ENCODE data around the gene TRPM4. TPM values are rescaled to one million over a fixed set of nuclear protein-coding genes. Genes with fewer than 3 reads are reported as not detected.
A peak's percentile ranks its signal among the peaks of the same experiment; 100 is the strongest.

Gene TRPM4
- total and polyA plus RNA-seq, 12 donors, result 20.4 to 100 (median 33.0) TPM

GRCh38 chr19:49148044-49148682 lies 9.4 kb upstream of the TRPM4 start:
- Histone ChIP-seq H3K36me3 (no peaks in the 10 kb centered on the region), H3K4me1 (peaks cover 12 to 60% (median 49%) of the 10 kb centered on the region in 9 donors), H3K27me3 (peaks cover 0 to 43% (median 0%) of the 10 kb centered on the region in 7 donors), H3K9me3 (no peaks in the 10 kb centered on the region), H3K27ac (peak overlapping the region; percentile 63 to 97 (median 84)), H3K4me3 (peak overlapping the region in 9 of 10 donors; percentile 62 to 91 (median 71))
- ATAC-seq, result peak in 5 of 8 donors; percentile 8 to 24 (median 21)
- no peak for TF ChIP-seq CTCF (IDR thresholded peaks at IDR 0.05)
- intact Hi-C loops (cut with DNase I), result loop anchor here in 8 of 10 donors (2.0 to 5.0 kb wide), 5 partner anchors 29 to 51 kb away; partner anchors contain the start of genes LIN7B (in 2 of the 8), C19orf73 (in 1 of the 8) and PPFIA3 (in 1 of the 8)
- 62% methylated on average over 11 of the region's 11 CpGs for WGBS, 2 donors
- peak in 1 of 2 donors; percentile 73 for DNase-seq

GRCh38 chr19:49148784-49149651 lies 8.6 kb upstream of the TRPM4 start:
- ATAC-seq, result peak; percentile 79 to 89 (median 82)
- peaks cover 12 to 62% (median 48%) of the 10 kb centered on the region in 9 donors for H3K4me1 ChIP-seq
- H3K36me3 ChIP-seq, result no peaks in the 10 kb centered on the region
- 1 to 2% methylated on average over 47 to 49 of the region's 49 CpGs for WGBS, 2 donors
- no peak for TF ChIP-seq CTCF (IDR thresholded peaks at IDR 0.05)
- H3K27me3 ChIP-seq, result peaks cover 0 to 40% (median 0%) of the 10 kb centered on the region in 7 donors
- intact Hi-C loops (cut with DNase I), result loop anchor here in 8 of 10 donors (2.0 to 5.0 kb wide), 5 partner anchors 30 to 52 kb away; partner anchors contain the start of genes LIN7B (in 2 of the 8), C19orf73 (in 1 of the 8) and PPFIA3 (in 1 of the 8)
- H3K27ac ChIP-seq, result peak overlapping the region; percentile 75 to 97 (median 84)
- peak overlapping the region; percentile 59 to 91 (median 69) for H3K4me3 ChIP-seq
- H3K9me3 ChIP-seq, result no peaks in the 10 kb centered on the region
- DNase-seq, result peak; percentile 98 to 99

- no peaks in the 10 kb centered on the region for H3K9me3 ChIP-seq
- peak overlapping the region; percentile 75 to 97 (median 84) for H3K27ac ChIP-seq
- ATAC-seq (peak; percentile 44 to 68 (median 56)), DNase-seq (peak; percentile 67 to 81)
- 0% methylated on average over 23 of the region's 23 CpGs for WGBS, 2 donors
- peaks cover 0 to 40% (median 0%) of the 10 kb centered on the region in 7 donors for H3K27me3 ChIP-seq
- H3K4me1 ChIP-seq, result peaks cover 12 to 64% (median 48%) of the 10 kb centered on the region in 9 donors
- intact Hi-C loops (cut with DNase I), result loop anchor here in 8 of 10 donors (2.0 to 10.0 kb wide), 7 partner anchors 31 to 155 kb away; partner anchors contain the start of genes C19orf73 (in 2 of the 8), LIN7B (in 2 of the 8), PPFIA3 (in 2 of the 8) and GYS1 (in 1 of the 8)
- TF ChIP-seq CTCF (IDR thresholded peaks at IDR 0.05), result no peak
- H3K36me3 ChIP-seq, result no peaks in the 10 kb centered on the region
- peak overlapping the region; percentile 59 to 91 (median 69) for H3K4me3 ChIP-seq
Measured at GRCh38 chr19:49149652-49150105, 7.9 kb upstream of the TRPM4 start.
